AG09319 (cell line): Measurements from ENCODE around the gene PARN.

Source experiments
- DNase-seq: peaks from one replicate; pipeline ENCODE4 v3.0.0-alpha.2; 2010; ENCODE audit warnings: low read depth; ENCODE audit errors: extremely low read depth
- CTCF ChIP-seq: IDR thresholded peaks from 2 replicates; pipeline ENCODE4 v1.5.1; 2011; ENCODE audit warnings: low read depth, mild to moderate bottlenecking, inconsistent platforms, low read length, moderate library complexity

PARN gene

GRCh38 chr16:14502256-14502875 is 127.7 kb downstream of the PARN start:
- no peak for DNase-seq

GRCh38 chr16:14501331-14502255 is 128.5 kb downstream of the PARN start:
- no peak for TF ChIP-seq CTCF
- DNase-seq: peak; percentile 94

More at GRCh38 chr16:14502256-14502875, 127.7 kb downstream of the PARN start:
- no peak for TF ChIP-seq CTCF

GRCh38 chr16:14500791-14501190 is 129.3 kb downstream of the PARN start:
- DNase-seq: no peak
- TF ChIP-seq CTCF: no peak

GRCh38 chr16:14499110-14499509 is 130.9 kb downstream of the PARN start:
- no peak for TF ChIP-seq CTCF
- DNase-seq: no peak

- no peak for TF ChIP-seq CTCF
- no peak for DNase-seq
These were observed 132.6 kb downstream of the PARN start for GRCh38 chr16:14497245-14498082.

- DNase-seq: no peak
These were observed 133.3 kb downstream of the PARN start for GRCh38 chr16:14496786-14497185.

More at GRCh38 chr16:14496786-14497185, 133.3 kb downstream of the PARN start:
- TF ChIP-seq CTCF: no peak
